H1 (cell line): ENCODE results near the gene METTL25B. TPM values are rescaled to one million over a fixed set of nuclear protein-coding genes. Genes with fewer than 3 reads are reported as not detected.

ENCODE experiments used
- CTCF ChIA-PET: fragments of 300-600 bp; sonication (Branson Sonifier 250); formaldehyde crosslinking; loops from one replicate; lab custom pipeline; 2021; ENCODE audit not compliant: partially characterized antibody; lab: Charles Lee
- POLR2A ChIA-PET: fragments of 300-600 bp; sonication (Branson Sonifier 250); formaldehyde crosslinking; loops from one replicate; lab custom pipeline; 2021; ENCODE audit warnings: inconsistent platforms; ENCODE audit not compliant: partially characterized antibody; lab: Charles Lee
- DNase-seq, 2 experiments: peaks; one replicate each; pipeline versions ENCODE4 v3.0.0 to v3.0.0-alpha.2; 2010 to 2022; ENCODE audit warnings: low spot score in 2 of 2, low read depth in 1 of 2, mixed read lengths in 1 of 2
- FAIRE-seq: peaks from 2 replicates; lab custom pipeline; 2011; peaks lifted over from hg19 to GRCh38; lab: Jason Lieb, UNC
- H2AFZ ChIP-seq: 2 replicates; pipeline ENCODE4 v1.8.1; 2012; ENCODE audit warnings: low read length, inconsistent platforms
- H2AK5ac ChIP-seq: 2 replicates; pipeline ENCODE4 v1.6.1; 2013; ENCODE audit warnings: low read depth, low read length
- H2BK120ac ChIP-seq: replicated peaks from 2 replicates; pipeline ENCODE3; 2013; ENCODE audit warnings: low read depth, low read length, inconsistent platforms
- H2BK12ac ChIP-seq: 2 replicates; pipeline ENCODE4 v1.6.1; 2013; ENCODE audit warnings: low read depth, low read length
- H2BK15ac ChIP-seq: 2 replicates; pipeline ENCODE4 v1.6.1; 2013; ENCODE audit warnings: low read length
- H2BK20ac ChIP-seq: 2 replicates; pipeline ENCODE4 v1.6.1; 2013; ENCODE audit warnings: low read length
- H2BK5ac ChIP-seq: 2 replicates; pipeline ENCODE4 v1.6.1; 2013; ENCODE audit warnings: low read depth, low read length
- H3K14ac ChIP-seq: 2 replicates; pipeline ENCODE4 v1.6.1; 2013; ENCODE audit warnings: inconsistent platforms; ENCODE audit not compliant: insufficient read length
- H3K18ac ChIP-seq: 2 replicates; pipeline ENCODE4 v1.6.1; 2013; ENCODE audit warnings: low read length; ENCODE audit errors: extremely low read depth
- H3K23ac ChIP-seq: 2 replicates; pipeline ENCODE4 v1.6.1; 2013; ENCODE audit warnings: inconsistent platforms; ENCODE audit not compliant: insufficient read length
- H3K23me2 ChIP-seq: 2 replicates; pipeline ENCODE4 v1.6.1; 2013; ENCODE audit warnings: low read depth, low read length
- H3K27ac ChIP-seq: 2 replicates; pipeline ENCODE4 v1.6.1; 2011; ENCODE audit warnings: low read depth, low read length, inconsistent platforms
- H3K27me3 ChIP-seq, 4 experiments: replicated peaks in 1 of 4; 1 replicate in 1 of 4; 2 replicates in 3 of 4; pipeline versions ENCODE4 v1.6.1 to v1.8.1; 2011 to 2013; ENCODE audit warnings: low read length in 3 of 4, mild to moderate bottlenecking in 3 of 4, inconsistent platforms in 2 of 4, mixed read lengths in 2 of 4, moderate library complexity in 1 of 4; ENCODE audit not compliant: control insufficient read depth in 3 of 4, insufficient read depth in 3 of 4; ENCODE audit errors: extremely low read depth in 1 of 4
- H3K36me3 ChIP-seq, 4 experiments: 2 replicates each; pipeline versions ENCODE4 v1.6.1 to v1.8.1; 2011 to 2013; ENCODE audit warnings: mild to moderate bottlenecking in 4 of 4, low read length in 3 of 4, moderate library complexity in 2 of 4, control low read depth in 1 of 4, inconsistent platforms in 1 of 4; ENCODE audit not compliant: insufficient read depth in 4 of 4, control insufficient read depth in 2 of 4
- H3K4ac ChIP-seq: replicated peaks from 2 replicates; pipeline ENCODE3; 2013; ENCODE audit warnings: low read length, low read depth, mixed read lengths, inconsistent platforms; ENCODE audit not compliant: insufficient read length
- H3K4me1 ChIP-seq, 4 experiments: replicated peaks in 1 of 4; 1 replicate in 1 of 4; 2 replicates in 3 of 4; pipeline versions ENCODE4 v1.6.1 to v1.8.1; 2011 to 2013; ENCODE audit warnings: low read length in 3 of 4, inconsistent platforms in 2 of 4, mixed read lengths in 1 of 4; ENCODE audit not compliant: insufficient read depth in 4 of 4, control insufficient read depth in 3 of 4
- H3K4me2 ChIP-seq, 2 experiments: 2 replicates each; pipeline versions ENCODE4 v1.6.1 to v1.8.1; 2011 to 2013; ENCODE audit warnings: low read depth in 2 of 2, low read length in 2 of 2, control low read depth in 1 of 2, inconsistent platforms in 1 of 2, mild to moderate bottlenecking in 1 of 2; ENCODE audit not compliant: insufficient read depth in 1 of 2
- H3K4me3 ChIP-seq, 4 experiments: fragments of 200-600, 300-600 bp in 1 of 4; sonication (generic), shearing (Covaris generic), sonication (Bioruptor Twin) in 1 of 4; 2 replicates each; pipeline versions ENCODE4 v1.5.1 to v1.8.1; 2011 to 2016; ENCODE audit warnings: low read length in 4 of 4, low read depth in 3 of 4, control low read depth in 2 of 4, inconsistent platforms in 2 of 4, mild to moderate bottlenecking in 2 of 4, mixed read lengths in 1 of 4, moderate library complexity in 1 of 4; ENCODE audit not compliant: insufficient read depth in 2 of 4; ENCODE audit errors: extremely low read depth in 1 of 4
- H3K56ac ChIP-seq: replicated peaks from 2 replicates; pipeline ENCODE3; 2013; ENCODE audit warnings: low read depth, mild to moderate bottlenecking, mixed read lengths, low read length, inconsistent platforms; ENCODE audit not compliant: insufficient read length
- H3K79me1 ChIP-seq: 2 replicates; pipeline ENCODE4 v1.6.1; 2013; ENCODE audit warnings: low read depth, low read length, control low read depth
- H3K79me2 ChIP-seq, 2 experiments: 2 replicates each; pipeline versions ENCODE4 v1.6.1 to v1.8.1; 2012 to 2013; ENCODE audit warnings: low read length in 2 of 2, mild to moderate bottlenecking in 2 of 2, inconsistent platforms in 1 of 2; ENCODE audit not compliant: insufficient read depth in 2 of 2, control insufficient read depth in 1 of 2
- H3K9ac ChIP-seq, 4 experiments: replicated peaks in 1 of 4; 1 replicate in 1 of 4; 2 replicates in 3 of 4; pipeline versions ENCODE4 v1.6.1 to v1.8.1; 2011 to 2013; ENCODE audit warnings: low read depth in 3 of 4, low read length in 3 of 4, control low read depth in 2 of 4, mild to moderate bottlenecking in 2 of 4, moderate library complexity in 2 of 4, inconsistent platforms in 1 of 4; ENCODE audit errors: extremely low read depth in 1 of 4
- H3K9me3 ChIP-seq, 2 experiments: 2 replicates each; pipeline versions ENCODE4 v1.6.1 to v1.8.1; 2012 to 2013; ENCODE audit warnings: mild to moderate bottlenecking in 2 of 2, moderate library complexity in 2 of 2, control low read depth in 1 of 2, inconsistent platforms in 1 of 2, low read depth in 1 of 2, low read length in 1 of 2, mixed read lengths in 1 of 2; ENCODE audit not compliant: insufficient read depth in 2 of 2
- H4K20me1 ChIP-seq, 2 experiments: replicated peaks in 1 of 2; 2 replicates each; pipeline versions ENCODE3 to v1.8.1; 2011 to 2013; ENCODE audit warnings: inconsistent platforms in 2 of 2, low read length in 2 of 2, mild to moderate bottlenecking in 1 of 2; ENCODE audit not compliant: insufficient read depth in 2 of 2, control insufficient read depth in 1 of 2
- H4K5ac ChIP-seq: 2 replicates; pipeline ENCODE4 v1.6.1; 2013; ENCODE audit warnings: low read length, low read depth, mixed read lengths, inconsistent platforms; ENCODE audit not compliant: insufficient read length
- H4K8ac ChIP-seq: 2 replicates; pipeline ENCODE4 v1.8.0; 2013; ENCODE audit warnings: mild to moderate bottlenecking, moderate library complexity, low read length, inconsistent platforms; ENCODE audit not compliant: insufficient read depth; ENCODE audit errors: extremely low read depth
- H4K91ac ChIP-seq: replicated peaks from 2 replicates; pipeline ENCODE3; 2013; ENCODE audit warnings: low read length, mixed read lengths, inconsistent platforms; ENCODE audit not compliant: insufficient read length
- FOSL1 ChIP-seq: IDR thresholded peaks from 2 replicates; pipeline ENCODE4 v1.6.1; 2011; ENCODE audit warnings: mild to moderate bottlenecking, low read depth, low read length, moderate library complexity; ENCODE audit not compliant: insufficient read depth
- HDAC6 ChIP-seq: IDR thresholded peaks from one replicate; pipeline ENCODE4 v1.7.1; 2012; ENCODE audit warnings: low read depth, mild to moderate bottlenecking, inconsistent platforms, low read length, moderate library complexity
- SIX5 ChIP-seq: IDR thresholded peaks from 2 replicates; pipeline ENCODE4 v1.6.1; 2011; ENCODE audit warnings: mild to moderate bottlenecking, low read depth, low read length
- YY1 ChIP-seq: IDR thresholded peaks from 2 replicates; pipeline ENCODE4 v1.6.1; 2011; ENCODE audit warnings: low read depth, mild to moderate bottlenecking, low read length
- WGBS, 2 experiments: shearing (Covaris generic) in 1 of 2; methylation state at CpG; one replicate each; pipeline versions ENCODE4 v1.1.6 to v1.1.7; 2013 to 2015; ENCODE audit warnings: low lambda C conversion rate in 2 of 2, mixed read lengths in 2 of 2, inconsistent platforms in 1 of 2, low coverage in 1 of 2, missing lambda C conversion rate in 1 of 2; ENCODE audit not compliant: insufficient replicate concordance in 2 of 2, insufficient coverage in 1 of 2, insufficient read length in 1 of 2; ENCODE audit errors: extremely low coverage in 1 of 2, missing lambda C conversion rate in 1 of 2; 5-methylcytosine and 5-hydroxymethylcytosine counted together
- polyA plus RNA-seq, 7 experiments: library from polyadenylated mRNA; depleted of rRNA in 3 of 7; stranded (reverse) in 5 of 7; unstranded in 2 of 7; fragments of >200 nt in 5 of 7; fragments of 200-250 nt in 2 of 7; gene quantifications; 1 replicate in 5 of 7; 2 replicates in 1 of 7; 4 replicates in 1 of 7; pipeline versions ENCODE4 v1.2.1 to v1.2.3, GENCODE V29; 2011 to 2013; ENCODE audit warnings: missing spikeins in 2 of 7, mixed read lengths in 2 of 7
- total RNA-seq: library from RNA; stranded (reverse); fragmentation: NEBNext Ultra II Directional; extraction: Animal tissue kit (Norgen Biotek cat#: 25700); gene quantifications from 2 replicates; pipeline ENCODE4 v1.2.1, GENCODE V29; 2021

The METTL25B gene
- total and polyA plus RNA-seq, 2 of the 8 experiments (the other 6 are each of a cell fraction or from before 2014, with no cell fraction given): 28.4 to 30.1 TPM

GRCh38 chr1:156689035-156689952 is 39.0 kb upstream of the METTL25B start:
- CTCF ChIA-PET: interaction anchor here (0.7 to 66.0 kb wide), 56 partner anchors 2 to 316 kb away, joined by 3 to 4284 read pairs (median 8); partner anchors contain the start of genes BCAN, CRABP2, HAPLN2 and INSRR
- 6% methylated on average over 23 of the region's 23 CpGs; no CpG with 5 or more reads in 1 of the 2 experiments for WGBS, 2 experiments
- Histone ChIP-seq H2BK15ac (peak overlapping the region; percentile 95; the same call in 1 of the 2 replicates), H3K4me2 (peak overlapping the region; percentile 14 to 72), H3K36me3 (no peaks in the 10 kb centered on the region), H3K79me1 (no peaks in the 10 kb centered on the region), H3K27me3 (peaks cover 0 to 7% (median 0%) of the 10 kb centered on the region in 4 experiments; a peak in 2 of 7 replicates), H4K91ac (peak overlapping the region; percentile 18), H2BK12ac (peak overlapping the region; percentile 78; the same call in 1 of the 2 replicates), H3K79me2 (no peaks in the 10 kb centered on the region), H3K23ac (no peak overlapping the region), H3K9me3 (no peaks in the 10 kb centered on the region), H3K27ac (no peak overlapping the region), H2BK20ac (peak overlapping the region; percentile 97; the same call in 1 of the 2 replicates), H2BK5ac (no peak overlapping the region), H3K56ac (no peak overlapping the region), H4K5ac (no peak overlapping the region), H3K4ac (no peak overlapping the region), H4K8ac (no peak overlapping the region), H2BK120ac (no peak overlapping the region), H3K14ac (no peak overlapping the region), H3K9ac (no peak overlapping the region), H3K23me2 (peaks cover 7% of the 10 kb centered on the region; the same call in 1 of the 2 replicates), H3K4me3 (peak overlapping the region in 3 of 4 experiments; percentile 36 to 55 (median 52); a peak in 6 of 8 replicates), H3K4me1 (peaks cover 20 to 47% (median 36%) of the 10 kb centered on the region in 4 experiments), H3K18ac (peak overlapping the region; percentile 99; the same call in 1 of the 2 replicates), H2AFZ (peak overlapping the region; percentile 61; the same call in 1 of the 2 replicates), H4K20me1 (no peaks in the 10 kb centered on the region), H2AK5ac (no peak overlapping the region)
- POLR2A ChIA-PET: interaction anchor here (1.0 to 13.9 kb wide), 14 partner anchors 14 to 170 kb away, joined by 3 to 530 read pairs (median 6); partner anchors contain the start of genes CRABP2, HDGF, INSRR and ISG20L2
- peak; percentile 68 for FAIRE-seq
- DNase-seq: peak in 1 of 2 experiments; percentile 92
- TF ChIP-seq HDAC6 (no peak), SIX5 (no peak), YY1 (0 out of 2 replicates have a peak, but pooled peaks have one; percentile 44), FOSL1 (no peak)
